Measurements from ENCODE around the gene ABHD2. TPM values are rescaled to one million over a fixed set of nuclear protein-coding genes. Genes with fewer than 3 reads are reported as not detected.

Gene ABHD2
- total RNA-seq, 1 experiment from 2014 or later = 29.7 TPM

- H3K36me3 Mint-ChIP-seq = no peaks in the 10 kb centered on the region
Measured at GRCh38 chr15:89095556-89095955, 7.3 kb downstream of the ABHD2 start.

DNA sequence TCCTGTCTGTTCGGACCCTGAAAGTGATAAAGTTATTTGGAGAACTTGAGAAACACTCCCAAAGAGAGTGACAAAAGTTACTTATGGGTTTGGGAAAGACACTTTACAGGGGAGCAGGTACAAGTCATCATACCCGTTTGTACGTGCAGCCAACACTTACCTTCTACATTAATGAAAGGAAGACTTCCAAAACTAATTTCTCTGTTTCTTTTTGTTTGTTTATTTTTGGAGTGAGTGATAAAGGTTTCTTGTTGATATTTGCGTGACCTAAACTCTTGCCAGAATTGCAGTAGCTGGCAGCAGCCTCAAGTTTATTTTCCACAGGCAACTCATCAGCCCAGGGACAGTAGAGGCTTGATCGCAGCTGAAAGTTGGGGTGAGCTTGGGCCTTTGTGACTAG, 8.4 kb downstream of the ABHD2 start:
- no peaks in the 10 kb centered on the region for H3K27me3 Mint-ChIP-seq (ENCODE audit: low read depth)
- no peak for DNase-seq (ENCODE audit: low spot score)
- CTCF ChIA-PET = interaction anchor here (0.8 to 4.0 kb wide), 5 partner anchors 8 to 218 kb away, joined by 3 to 23 read pairs (median 6); partner anchors contain the start of gene ABHD2
- H3K9me3 Mint-ChIP-seq = no peaks in the 10 kb centered on the region
- no peaks in the 10 kb centered on the region for H3K36me3 Mint-ChIP-seq
- H3K4me3 Mint-ChIP-seq = no peak overlapping the region
- H3K4me1 Mint-ChIP-seq = peaks cover 30% of the 10 kb centered on the region
- TF ChIP-seq GABPB1 (CRISPR knock-in tag; IDR thresholded peaks at IDR 0.05) (no peak), ATF6 (CRISPR knock-in tag; IDR thresholded peaks at IDR 0.05) (no peak), HMGXB4 (CRISPR knock-in tag; IDR thresholded peaks at IDR 0.05) (no peak), TEAD4 (CRISPR knock-in tag; IDR thresholded peaks at IDR 0.05) (no peak), ZNF396 (CRISPR knock-in tag; IDR thresholded peaks at IDR 0.05; ENCODE audit: borderline replicate concordance) (no peak), ZNF263 (CRISPR knock-in tag; IDR thresholded peaks at IDR 0.05; ENCODE audit: low read depth) (no peak), ZNF219 (CRISPR knock-in tag; IDR thresholded peaks at IDR 0.05; ENCODE audit: borderline replicate concordance) (no peak), CREM (CRISPR knock-in tag; IDR thresholded peaks at IDR 0.05) (no peak), MYBL2 (CRISPR knock-in tag; IDR thresholded peaks at IDR 0.05) (no peak), ZBTB21 (CRISPR knock-in tag; IDR thresholded peaks at IDR 0.05; ENCODE audit: borderline replicate concordance) (no peak)
- H3K27ac Mint-ChIP-seq = no peak overlapping the region
- ATAC-seq = no peak
- POLR2A ChIA-PET = interaction anchor here (0.6 to 3.6 kb wide), 2 partner anchors 9 to 18 kb away, joined by 3 to 15 read pairs; partner anchors contain the start of gene ABHD2

More at GRCh38 chr15:89095556-89095955, 7.3 kb downstream of the ABHD2 start:
- TF ChIP-seq HMGA2 (CRISPR knock-in tag; IDR thresholded peaks at IDR 0.05) (no peak), MYBL2 (CRISPR knock-in tag; IDR thresholded peaks at IDR 0.05) (no peak), PRRX2 (CRISPR knock-in tag; IDR thresholded peaks at IDR 0.05) (no peak), JAZF1 (CRISPR knock-in tag; IDR thresholded peaks at IDR 0.05) (no peak), SMAD3 (CRISPR knock-in tag; IDR thresholded peaks at IDR 0.05; ENCODE audit: borderline replicate concordance) (no peak), OVOL2 (CRISPR knock-in tag; IDR thresholded peaks at IDR 0.05; ENCODE audit: borderline replicate concordance) (no peak), CBFB (CRISPR knock-in tag; IDR thresholded peaks at IDR 0.05; ENCODE audit: low read depth) (no peak), IRF2 (CRISPR knock-in tag; IDR thresholded peaks at IDR 0.05; ENCODE audit: borderline replicate concordance, low read depth) (no peak), E2F4 (CRISPR knock-in tag; IDR thresholded peaks at IDR 0.05; ENCODE audit: borderline replicate concordance, low read depth) (no peak), ESRRA (CRISPR knock-in tag; IDR thresholded peaks at IDR 0.05; ENCODE audit: borderline replicate concordance) (no peak), JUN (CRISPR knock-in tag; IDR thresholded peaks at IDR 0.05) (no peak), SMAD4 (CRISPR knock-in tag; IDR thresholded peaks at IDR 0.05) (no peak), KAT7 (CRISPR knock-in tag; IDR thresholded peaks at IDR 0.05; ENCODE audit: borderline replicate concordance) (no peak), FOXP1 (CRISPR knock-in tag; IDR thresholded peaks at IDR 0.05; ENCODE audit: borderline replicate concordance) (no peak), TEAD1 (CRISPR knock-in tag; IDR thresholded peaks at IDR 0.05) (no peak), GRHL2 (CRISPR knock-in tag; IDR thresholded peaks at IDR 0.05; ENCODE audit: insufficient replicate concordance, severe bottlenecking) (no peak)
- TF ChIP-seq, protein P1, sequence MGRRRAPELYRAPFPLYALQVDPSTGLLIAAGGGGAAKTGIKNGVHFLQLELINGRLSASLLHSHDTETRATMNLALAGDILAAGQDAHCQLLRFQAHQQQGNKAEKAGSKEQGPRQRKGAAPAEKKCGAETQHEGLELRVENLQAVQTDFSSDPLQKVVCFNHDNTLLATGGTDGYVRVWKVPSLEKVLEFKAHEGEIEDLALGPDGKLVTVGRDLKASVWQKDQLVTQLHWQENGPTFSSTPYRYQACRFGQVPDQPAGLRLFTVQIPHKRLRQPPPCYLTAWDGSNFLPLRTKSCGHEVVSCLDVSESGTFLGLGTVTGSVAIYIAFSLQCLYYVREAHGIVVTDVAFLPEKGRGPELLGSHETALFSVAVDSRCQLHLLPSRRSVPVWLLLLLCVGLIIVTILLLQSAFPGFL (CRISPR knock-in tag; IDR thresholded peaks at IDR 0.05; ENCODE audit: borderline replicate concordance) = no peak
- ATAC-seq = no peak
- Mint-ChIP-seq H3K9me3 (no peaks in the 10 kb centered on the region), H3K27ac (no peak overlapping the region), H3K4me3 (no peak overlapping the region), H3K4me1 (peaks cover 41% of the 10 kb centered on the region), H3K27me3 (ENCODE audit: low read depth) (no peaks in the 10 kb centered on the region)
- no peak for DNase-seq (ENCODE audit: low spot score)
- POLR2A ChIA-PET = interaction anchor here (0.6 kb wide), 2 partner anchors 97 to 302 kb away, joined by 3 read pairs; no protein-coding TSS in a partner anchor
- CTCF ChIA-PET = interaction anchor here (2.0 to 4.0 kb wide), 2 partner anchors 34 to 82 kb away, joined by 6 to 23 read pairs; no protein-coding TSS in a partner anchor
